HG03135 (cell line): ENCODE data around the gene TNNI3K.

Experiments
- ATAC-seq: cut with Tn5 transposase; IDR thresholded peaks from one replicate; pipeline ENCODE4 v1.9.1; 2021; ENCODE audit warnings: mild to moderate bottlenecking, moderate library complexity; ENCODE audit not compliant: unreplicated experiment

The TNNI3K gene

GRCh38 chr1:74545821-74546220, 310.6 kb downstream of the TNNI3K start:
- ATAC-seq = no peak

GRCh38 chr1:74548961-74549750, 314.0 kb downstream of the TNNI3K start:
- ATAC-seq = no peak

- no peak for ATAC-seq
These were observed 314.7 kb downstream of the TNNI3K start for GRCh38 chr1:74549932-74550331.

- ATAC-seq = no peak
These were observed 335.8 kb downstream of the TNNI3K start for GRCh38 chr1:74570797-74571492.

- ATAC-seq = no peak
These were observed 336.3 kb downstream of the TNNI3K start for GRCh38 chr1:74571493-74571800.

- no peak for ATAC-seq
These were observed 336.7 kb downstream of the TNNI3K start for GRCh38 chr1:74571891-74572290.

- ATAC-seq = no peak
These were observed 342.9 kb downstream of the TNNI3K start for GRCh38 chr1:74578101-74578500.

GRCh38 chr1:74579425-74579824, 344.2 kb downstream of the TNNI3K start:
- ATAC-seq = peak; percentile 98

- no peak for ATAC-seq
These were observed 348.2 kb downstream of the TNNI3K start for GRCh38 chr1:74583397-74583796.

GRCh38 chr1:74584185-74584584, 349.0 kb downstream of the TNNI3K start:
- ATAC-seq = no peak

GRCh38 chr1:74586253-74586897, 351.2 kb downstream of the TNNI3K start:
- no peak for ATAC-seq

GRCh38 chr1:74587888-74588287, 352.7 kb downstream of the TNNI3K start:
- no peak for ATAC-seq

- no peak for ATAC-seq
These were observed 355.1 kb downstream of the TNNI3K start for GRCh38 chr1:74590288-74590687.

GRCh38 chr1:74591949-74592348, 356.8 kb downstream of the TNNI3K start:
- ATAC-seq = no peak

- ATAC-seq = no peak
These were observed 357.6 kb downstream of the TNNI3K start for GRCh38 chr1:74592580-74593355.
